ENCODE data around the gene MC5R.

DNA sequence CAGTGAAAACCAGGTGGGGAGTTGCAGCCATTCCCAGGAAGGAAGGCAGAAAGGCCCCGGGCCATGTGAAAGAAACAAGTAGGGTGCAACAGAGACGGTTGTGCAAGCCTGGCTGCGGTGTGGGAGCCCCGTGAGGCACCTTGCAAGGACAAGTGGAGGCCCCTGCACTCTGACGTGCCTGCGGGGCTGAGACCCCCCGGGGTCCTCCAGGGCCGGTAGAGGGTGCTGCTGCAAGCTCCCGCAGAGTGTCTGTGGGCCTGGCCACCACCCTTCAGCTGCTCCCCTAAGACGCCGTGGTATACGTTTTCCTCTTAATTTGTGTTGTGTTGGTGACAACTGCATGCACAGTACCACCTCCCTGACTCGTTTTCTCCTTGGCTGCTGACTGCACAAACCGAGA is 27.4 kb upstream of the MC5R start:
- no peak for TF ChIP-seq YY1 (IDR thresholded peaks at IDR 0.05; ENCODE audit: insufficient read depth, insufficient read length)
- TF ChIP-seq ZNF274 (IDR thresholded peaks at IDR 0.05; ENCODE audit: low read depth, low read length): no peak
- TF ChIP-seq SUZ12 (IDR thresholded peaks at IDR 0.05; ENCODE audit: extremely low read depth, insufficient read depth, insufficient read length): no peak
